Mammary epithelial cell (primary cell): ENCODE results near the gene CST9L.

ENCODE experiments used
- EZH2 ChIP-seq: IDR thresholded peaks from 2 replicates; pipeline ENCODE4 v1.6.1; 2012; ENCODE audit warnings: low read length, inconsistent platforms, borderline replicate concordance
- TF ChIP-seq, protein P1 (sequence below), 2 donors: IDR thresholded peaks in 1 of 2; conservative IDR thresholded peaks in 1 of 2; 2 replicates each; pipeline ENCODE4 v1.5.1; 2011 to 2012; ENCODE audit warnings: inconsistent platforms in 2 of 2, low read length in 2 of 2, mild to moderate bottlenecking in 2 of 2, control low read depth in 1 of 2, low read depth in 1 of 2; ENCODE audit not compliant: insufficient read depth in 1 of 2; ENCODE audit errors: extremely low read depth in 1 of 2

DNA sequence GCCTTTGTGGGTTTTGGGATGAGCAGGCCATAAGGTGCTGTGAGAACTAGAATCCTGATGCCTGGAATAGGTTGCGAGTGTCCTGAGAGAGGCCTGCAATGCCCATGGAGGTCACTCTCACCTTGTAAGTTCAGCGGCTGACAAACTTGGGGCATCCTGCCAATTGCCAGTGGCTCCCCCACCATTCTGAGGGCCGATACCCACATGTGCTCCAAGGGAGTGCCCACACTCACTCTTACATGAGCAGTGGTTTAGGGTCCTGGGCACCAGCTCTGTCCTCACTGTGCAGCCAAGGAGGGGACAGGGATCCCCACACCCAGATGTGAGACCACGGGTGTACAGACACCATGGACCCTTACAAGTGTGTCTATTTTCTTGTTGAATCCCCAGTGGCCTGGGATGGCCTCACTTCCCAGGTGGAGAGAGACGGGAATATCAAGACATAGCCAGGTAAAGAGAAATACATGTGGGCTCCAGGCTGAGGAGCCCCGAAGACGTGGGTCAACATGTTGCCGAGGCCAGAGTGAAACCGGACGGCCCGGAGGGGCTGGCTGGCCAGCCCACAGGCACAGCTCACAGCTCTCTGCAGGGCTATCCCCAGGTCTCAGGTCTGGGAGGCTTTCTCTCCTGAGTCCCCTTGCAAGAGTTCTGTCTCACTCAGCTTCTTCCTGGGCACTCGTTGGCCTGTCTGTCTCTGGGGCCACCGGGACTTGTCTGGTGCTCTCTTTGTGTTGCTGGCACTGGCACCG lies 39.4 kb upstream of the CST9L start:
- TF ChIP-seq, protein P1, sequence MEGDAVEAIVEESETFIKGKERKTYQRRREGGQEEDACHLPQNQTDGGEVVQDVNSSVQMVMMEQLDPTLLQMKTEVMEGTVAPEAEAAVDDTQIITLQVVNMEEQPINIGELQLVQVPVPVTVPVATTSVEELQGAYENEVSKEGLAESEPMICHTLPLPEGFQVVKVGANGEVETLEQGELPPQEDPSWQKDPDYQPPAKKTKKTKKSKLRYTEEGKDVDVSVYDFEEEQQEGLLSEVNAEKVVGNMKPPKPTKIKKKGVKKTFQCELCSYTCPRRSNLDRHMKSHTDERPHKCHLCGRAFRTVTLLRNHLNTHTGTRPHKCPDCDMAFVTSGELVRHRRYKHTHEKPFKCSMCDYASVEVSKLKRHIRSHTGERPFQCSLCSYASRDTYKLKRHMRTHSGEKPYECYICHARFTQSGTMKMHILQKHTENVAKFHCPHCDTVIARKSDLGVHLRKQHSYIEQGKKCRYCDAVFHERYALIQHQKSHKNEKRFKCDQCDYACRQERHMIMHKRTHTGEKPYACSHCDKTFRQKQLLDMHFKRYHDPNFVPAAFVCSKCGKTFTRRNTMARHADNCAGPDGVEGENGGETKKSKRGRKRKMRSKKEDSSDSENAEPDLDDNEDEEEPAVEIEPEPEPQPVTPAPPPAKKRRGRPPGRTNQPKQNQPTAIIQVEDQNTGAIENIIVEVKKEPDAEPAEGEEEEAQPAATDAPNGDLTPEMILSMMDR (conservative IDR thresholded peaks at IDR 0.05 in 1 of 2, IDR thresholded peaks at IDR 0.05 in 1 of 2; ENCODE audit: extremely low read depth in 1 of 2, insufficient read depth in 1 of 2, low read depth in 1 of 2, low read length in 2 of 2): no peak
- TF ChIP-seq EZH2: no peak
